ENCODE results near the gene ONECUT3. TPM values are rescaled to one million over a fixed set of nuclear protein-coding genes. Genes with fewer than 3 reads are reported as not detected.

The ONECUT3 gene
- total and polyA plus RNA-seq, 4 donors = not detected

DNA sequence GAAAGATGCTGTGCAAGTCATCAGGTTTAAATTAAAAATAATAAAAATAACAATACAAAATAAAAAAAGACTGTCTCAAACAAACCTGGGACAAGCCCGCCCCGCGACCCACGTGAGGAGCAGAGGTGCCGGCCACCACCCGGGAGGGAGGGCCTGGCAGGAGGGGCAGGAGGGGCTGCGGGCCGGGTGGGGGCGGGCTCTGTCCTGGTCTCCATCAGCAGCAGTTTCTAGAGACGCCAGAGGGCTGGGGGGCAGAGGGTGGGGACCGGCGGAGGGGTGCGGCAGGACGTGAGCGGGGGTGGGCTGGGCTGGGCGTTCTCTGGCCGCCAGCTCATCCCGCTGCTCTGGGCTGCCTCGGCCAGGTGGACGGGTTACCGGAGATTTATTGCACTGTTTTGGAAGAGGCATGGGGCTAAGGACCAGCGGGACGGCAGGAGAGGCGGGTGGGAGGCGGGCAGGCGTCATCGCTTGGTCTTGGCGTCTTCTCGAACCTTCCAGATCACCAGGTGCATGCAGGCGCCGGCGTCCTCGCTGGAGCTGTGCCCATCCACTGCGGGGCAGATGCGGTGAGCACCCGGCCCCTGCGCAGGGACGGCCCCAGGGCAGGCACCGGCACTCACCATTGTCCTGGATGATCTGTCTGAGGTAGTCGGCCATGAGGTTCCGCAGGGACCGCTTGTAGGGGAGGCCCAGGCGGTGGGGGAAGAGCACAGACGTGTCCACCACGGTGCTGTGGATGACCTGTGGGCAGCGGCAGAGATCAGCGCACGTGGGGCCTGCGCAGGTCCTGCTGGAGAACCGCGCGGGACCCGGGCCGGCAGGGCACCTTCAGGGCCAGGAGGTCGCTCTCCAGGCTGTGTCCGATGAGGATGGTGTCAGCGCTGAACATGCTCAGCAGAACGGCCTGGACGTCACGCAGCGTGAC lies 62.6 kb downstream of the ONECUT3 start:
- H3K27me3 ChIP-seq (ENCODE audit: control insufficient read depth in 4 of 4, insufficient read depth in 4 of 4, low read length in 3 of 4) = no peaks in the 10 kb centered on the region
- H3K9me3 ChIP-seq (ENCODE audit: control insufficient read depth in 4 of 4, low read length in 3 of 4) = no peaks in the 10 kb centered on the region
- no peak for TF ChIP-seq FOXA2 (IDR thresholded peaks at IDR 0.05)
- TF ChIP-seq, protein P1, sequence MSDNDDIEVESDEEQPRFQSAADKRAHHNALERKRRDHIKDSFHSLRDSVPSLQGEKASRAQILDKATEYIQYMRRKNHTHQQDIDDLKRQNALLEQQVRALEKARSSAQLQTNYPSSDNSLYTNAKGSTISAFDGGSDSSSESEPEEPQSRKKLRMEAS (IDR thresholded peaks at IDR 0.05) = no peak
- TF ChIP-seq, protein P2, sequence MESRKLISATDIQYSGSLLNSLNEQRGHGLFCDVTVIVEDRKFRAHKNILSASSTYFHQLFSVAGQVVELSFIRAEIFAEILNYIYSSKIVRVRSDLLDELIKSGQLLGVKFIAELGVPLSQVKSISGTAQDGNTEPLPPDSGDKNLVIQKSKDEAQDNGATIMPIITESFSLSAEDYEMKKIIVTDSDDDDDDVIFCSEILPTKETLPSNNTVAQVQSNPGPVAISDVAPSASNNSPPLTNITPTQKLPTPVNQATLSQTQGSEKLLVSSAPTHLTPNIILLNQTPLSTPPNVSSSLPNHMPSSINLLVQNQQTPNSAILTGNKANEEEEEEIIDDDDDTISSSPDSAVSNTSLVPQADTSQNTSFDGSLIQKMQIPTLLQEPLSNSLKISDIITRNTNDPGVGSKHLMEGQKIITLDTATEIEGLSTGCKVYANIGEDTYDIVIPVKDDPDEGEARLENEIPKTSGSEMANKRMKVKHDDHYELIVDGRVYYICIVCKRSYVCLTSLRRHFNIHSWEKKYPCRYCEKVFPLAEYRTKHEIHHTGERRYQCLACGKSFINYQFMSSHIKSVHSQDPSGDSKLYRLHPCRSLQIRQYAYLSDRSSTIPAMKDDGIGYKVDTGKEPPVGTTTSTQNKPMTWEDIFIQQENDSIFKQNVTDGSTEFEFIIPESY (IDR thresholded peaks at IDR 0.05) = no peak
- TF ChIP-seq YY1 (IDR thresholded peaks at IDR 0.05) = no peak
- TF ChIP-seq NR2F2 (IDR thresholded peaks at IDR 0.05) = no peak
- no peak for TF ChIP-seq FOXA1 (IDR thresholded peaks at IDR 0.05)
- no peak for TF ChIP-seq SP1 (IDR thresholded peaks at IDR 0.05)
- no peak for TF ChIP-seq RXRA (IDR thresholded peaks at IDR 0.05)
- TF ChIP-seq, protein P3, sequence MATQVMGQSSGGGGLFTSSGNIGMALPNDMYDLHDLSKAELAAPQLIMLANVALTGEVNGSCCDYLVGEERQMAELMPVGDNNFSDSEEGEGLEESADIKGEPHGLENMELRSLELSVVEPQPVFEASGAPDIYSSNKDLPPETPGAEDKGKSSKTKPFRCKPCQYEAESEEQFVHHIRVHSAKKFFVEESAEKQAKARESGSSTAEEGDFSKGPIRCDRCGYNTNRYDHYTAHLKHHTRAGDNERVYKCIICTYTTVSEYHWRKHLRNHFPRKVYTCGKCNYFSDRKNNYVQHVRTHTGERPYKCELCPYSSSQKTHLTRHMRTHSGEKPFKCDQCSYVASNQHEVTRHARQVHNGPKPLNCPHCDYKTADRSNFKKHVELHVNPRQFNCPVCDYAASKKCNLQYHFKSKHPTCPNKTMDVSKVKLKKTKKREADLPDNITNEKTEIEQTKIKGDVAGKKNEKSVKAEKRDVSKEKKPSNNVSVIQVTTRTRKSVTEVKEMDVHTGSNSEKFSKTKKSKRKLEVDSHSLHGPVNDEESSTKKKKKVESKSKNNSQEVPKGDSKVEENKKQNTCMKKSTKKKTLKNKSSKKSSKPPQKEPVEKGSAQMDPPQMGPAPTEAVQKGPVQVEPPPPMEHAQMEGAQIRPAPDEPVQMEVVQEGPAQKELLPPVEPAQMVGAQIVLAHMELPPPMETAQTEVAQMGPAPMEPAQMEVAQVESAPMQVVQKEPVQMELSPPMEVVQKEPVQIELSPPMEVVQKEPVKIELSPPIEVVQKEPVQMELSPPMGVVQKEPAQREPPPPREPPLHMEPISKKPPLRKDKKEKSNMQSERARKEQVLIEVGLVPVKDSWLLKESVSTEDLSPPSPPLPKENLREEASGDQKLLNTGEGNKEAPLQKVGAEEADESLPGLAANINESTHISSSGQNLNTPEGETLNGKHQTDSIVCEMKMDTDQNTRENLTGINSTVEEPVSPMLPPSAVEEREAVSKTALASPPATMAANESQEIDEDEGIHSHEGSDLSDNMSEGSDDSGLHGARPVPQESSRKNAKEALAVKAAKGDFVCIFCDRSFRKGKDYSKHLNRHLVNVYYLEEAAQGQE (IDR thresholded peaks at IDR 0.05) = no peak
- H3K27ac ChIP-seq (ENCODE audit: low read depth in 1 of 2, low read length in 2 of 2) = no peak overlapping the region
- no peak overlapping the region for H3K9ac ChIP-seq (ENCODE audit: low read depth in 1 of 2, low read length in 2 of 2)
- H3K36me3 ChIP-seq (ENCODE audit: control insufficient read depth in 4 of 4, insufficient read depth in 3 of 4, low read depth in 1 of 4, low read length in 3 of 4) = peaks cover 18 to 51% (median 34%) of the 10 kb centered on the region in 4 donors
- 95% methylated on average over 61 of the region's 61 CpGs for WGBS
- peaks cover 4 to 22% (median 8%) of the 10 kb centered on the region in 4 donors for H3K4me1 ChIP-seq (ENCODE audit: control insufficient read depth in 4 of 4, insufficient read depth in 4 of 4, low read length in 3 of 4)
- no peak for DNase-seq (ENCODE audit: low spot score)
- H3K4me3 ChIP-seq (ENCODE audit: low read depth in 1 of 3, low read length in 3 of 3) = no peak overlapping the region

DNA sequence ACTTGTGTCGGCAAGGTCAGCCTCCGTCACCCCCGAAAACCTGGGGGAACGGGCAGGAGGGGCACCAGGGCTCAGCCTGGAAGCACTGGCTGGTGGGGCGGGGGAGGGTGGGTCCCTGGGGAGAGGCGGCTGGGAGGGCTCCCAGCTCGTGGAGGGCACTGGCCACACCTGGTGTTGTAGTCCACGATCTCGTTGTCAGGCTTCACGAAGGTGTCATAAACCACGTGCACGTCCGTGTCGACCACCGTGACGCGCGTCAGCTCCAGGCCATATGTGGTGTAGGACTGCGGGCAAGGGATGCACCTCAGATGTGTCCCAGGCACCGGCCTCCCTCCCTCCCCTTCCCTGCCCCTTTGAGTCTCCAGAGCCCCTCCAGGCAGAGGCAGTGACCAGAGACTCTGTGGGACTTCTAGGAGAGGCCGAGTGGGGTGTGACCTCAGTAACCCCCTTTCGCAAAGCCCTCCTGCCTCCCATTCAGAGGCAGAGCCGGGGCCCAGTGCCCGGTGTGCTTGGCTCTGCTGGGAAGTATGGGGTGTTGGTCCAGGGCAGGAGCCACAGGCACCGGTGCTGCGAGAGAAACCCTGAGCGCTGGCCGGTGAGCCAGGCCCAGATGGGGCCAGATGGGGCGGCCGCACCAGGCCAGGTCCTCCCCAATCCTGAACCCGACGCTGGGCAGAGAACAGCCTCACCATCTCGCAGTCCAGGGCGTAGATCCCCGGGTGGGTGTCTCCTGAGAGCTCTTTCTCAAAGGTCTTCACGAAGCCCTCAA lies 63.4 kb downstream of the ONECUT3 start:
- WGBS = 93% methylated on average over 36 of the region's 36 CpGs
- Histone ChIP-seq H3K9me3 (ENCODE audit: control insufficient read depth in 4 of 4, low read length in 3 of 4) (no peaks in the 10 kb centered on the region), H3K4me1 (ENCODE audit: control insufficient read depth in 4 of 4, insufficient read depth in 4 of 4, low read length in 3 of 4) (peaks cover 3 to 19% (median 8%) of the 10 kb centered on the region in 4 donors), H3K36me3 (ENCODE audit: control insufficient read depth in 4 of 4, insufficient read depth in 3 of 4, low read depth in 1 of 4, low read length in 3 of 4) (peaks cover 18 to 54% (median 36%) of the 10 kb centered on the region in 4 donors), H3K4me3 (ENCODE audit: low read depth in 1 of 3, low read length in 3 of 3) (no peak overlapping the region), H3K27me3 (ENCODE audit: control insufficient read depth in 4 of 4, insufficient read depth in 4 of 4, low read length in 3 of 4) (no peaks in the 10 kb centered on the region), H3K27ac (ENCODE audit: low read depth in 1 of 2, low read length in 2 of 2) (no peak overlapping the region), H3K9ac (ENCODE audit: low read depth in 1 of 2, low read length in 2 of 2) (no peak overlapping the region)
- DNase-seq (ENCODE audit: low spot score) = no peak
- no peak for TF ChIP-seq FOXA2 (IDR thresholded peaks at IDR 0.05)
- TF ChIP-seq HNF4A (conservative IDR thresholded peaks at IDR 0.05) = no peak
- TF ChIP-seq JUND (IDR thresholded peaks at IDR 0.05) = no peak
- TF ChIP-seq EGR1 (IDR thresholded peaks at IDR 0.05; ENCODE audit: low read depth in 2 of 2) = no peak
- TF ChIP-seq, protein P4, sequence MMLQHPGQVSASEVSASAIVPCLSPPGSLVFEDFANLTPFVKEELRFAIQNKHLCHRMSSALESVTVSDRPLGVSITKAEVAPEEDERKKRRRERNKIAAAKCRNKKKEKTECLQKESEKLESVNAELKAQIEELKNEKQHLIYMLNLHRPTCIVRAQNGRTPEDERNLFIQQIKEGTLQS (IDR thresholded peaks at IDR 0.05) = no peak
- TF ChIP-seq, protein P3 (IDR thresholded peaks at IDR 0.05) = no peak
- TF ChIP-seq YY1 (IDR thresholded peaks at IDR 0.05) = no peak
- no peak for TF ChIP-seq GABPA (IDR thresholded peaks at IDR 0.05 in 1 of 2, conservative IDR thresholded peaks at IDR 0.05 in 1 of 2)
- no peak for TF ChIP-seq SP1 (IDR thresholded peaks at IDR 0.05)
- no peak for TF ChIP-seq FOXA1 (IDR thresholded peaks at IDR 0.05)
- TF ChIP-seq RAD21 (IDR thresholded peaks at IDR 0.05) = no peak
- TF ChIP-seq, protein P2 (IDR thresholded peaks at IDR 0.05) = no peak
- TF ChIP-seq NR2F2 (IDR thresholded peaks at IDR 0.05) = no peak
- TF ChIP-seq RXRA (IDR thresholded peaks at IDR 0.05) = no peak

All from liver (tissue), 9 donors.